NK-92 treated with Interleukin-12 subunit alpha and Interleukin-12 subunit beta, amount 100 ng/mL, for 24 hours (cell line): Measurements from ENCODE around the gene IL23A.

Source experiments
- DNase-seq: peaks from one replicate; lab custom pipeline; 2025; lab: John Stamatoyannopoulos, UW

Gene IL23A

DNA sequence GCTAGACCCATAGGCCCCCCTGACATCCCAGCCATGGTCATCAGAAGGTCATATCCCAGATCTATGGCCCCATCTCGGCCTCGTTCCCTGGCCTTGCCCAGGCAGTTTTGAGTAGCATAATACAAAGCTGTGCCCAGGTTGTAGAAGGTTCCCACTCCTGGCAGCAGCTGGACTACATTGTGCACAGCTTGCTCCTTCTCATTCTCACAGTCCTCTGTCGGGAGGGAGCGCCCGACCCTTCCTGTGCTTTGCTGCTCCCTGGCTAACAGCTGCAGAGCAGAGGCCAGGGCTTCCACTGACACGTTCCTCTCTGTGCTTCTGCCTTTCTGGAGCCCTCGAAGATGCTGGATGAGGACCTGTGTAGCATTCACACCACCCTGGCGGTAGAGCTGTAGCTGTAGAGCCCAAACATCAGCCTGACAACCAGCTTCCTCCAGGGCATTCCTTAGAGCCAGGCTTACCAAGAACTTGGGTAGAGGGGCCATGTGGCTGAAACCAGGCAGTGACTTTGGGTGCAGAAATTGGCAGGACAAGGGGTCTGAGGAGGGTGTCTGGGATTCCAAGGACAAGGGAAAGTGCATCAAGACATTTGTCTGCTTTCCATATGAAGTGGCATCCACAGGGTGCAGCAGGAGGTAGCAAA is 22.9 kb downstream of the IL23A start:
- no peak for DNase-seq

DNA sequence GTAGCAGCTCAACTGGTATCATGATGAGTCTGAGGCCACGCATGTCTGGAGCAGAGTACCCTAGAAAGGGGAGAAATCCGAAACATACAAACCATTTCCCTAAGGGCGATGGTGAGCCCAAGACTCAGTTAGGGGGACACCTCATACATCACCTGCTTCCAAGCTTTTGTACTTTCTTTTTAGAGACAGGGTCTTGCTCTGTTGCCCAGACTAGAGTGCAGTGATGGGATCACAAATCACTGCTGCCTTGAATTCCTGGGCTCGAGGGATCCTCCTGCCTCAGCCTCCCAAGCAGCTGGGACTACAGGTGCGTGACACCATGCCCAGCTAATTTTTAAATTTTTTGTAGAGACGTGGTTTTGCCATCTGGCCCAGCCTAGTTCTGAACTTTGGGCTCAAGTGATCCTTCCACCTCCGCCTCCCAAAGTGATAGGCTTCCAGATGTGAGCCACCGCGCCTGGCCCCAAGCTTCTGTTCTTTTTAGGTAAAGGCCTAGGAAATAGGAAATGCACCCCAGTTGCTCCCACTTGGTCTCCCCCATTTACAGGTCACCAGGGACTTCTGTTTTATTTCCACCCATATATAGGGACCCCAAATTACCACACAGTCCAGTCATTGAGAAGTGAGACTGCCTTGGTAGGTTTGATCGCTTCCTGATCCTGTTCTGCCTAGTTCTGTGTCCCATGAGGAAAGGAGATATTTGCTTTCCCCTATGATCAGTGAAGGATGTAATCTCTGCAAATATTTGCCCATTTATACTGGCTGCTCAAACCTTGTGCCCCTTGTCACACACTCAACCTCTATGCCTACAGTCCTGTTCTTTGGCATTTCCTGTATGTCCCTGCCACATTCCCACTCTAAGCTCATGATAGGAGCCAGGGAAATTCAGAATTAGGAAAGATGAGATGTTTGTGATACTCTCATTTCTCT is 23.7 kb downstream of the IL23A start, which contains the start of gene APOF:
TSS of gene APOF (minus strand) at position 728 of the 930 bp plus-strand sequence. CDS start at position 616, 112 bp downstream.
- no peak for DNase-seq

DNA sequence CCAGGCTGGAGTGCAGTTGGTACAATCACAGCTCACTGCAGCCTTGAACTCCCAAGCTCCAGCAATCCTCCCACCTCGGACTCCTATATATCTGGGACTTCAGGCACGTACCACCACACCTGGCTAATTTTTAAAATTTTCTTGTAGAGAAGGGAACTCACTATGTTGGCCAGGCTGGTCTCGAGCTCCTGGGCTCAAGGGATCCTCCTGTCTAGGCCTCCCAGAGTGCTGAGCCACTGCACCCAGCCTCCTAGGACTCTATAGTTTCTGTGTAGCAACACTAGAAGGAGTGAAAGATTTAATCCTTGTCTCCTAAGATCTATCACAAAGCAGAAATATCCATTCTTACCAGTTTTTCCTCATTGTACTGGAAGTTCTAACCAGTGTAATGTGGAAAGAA is 28.3 kb downstream of the IL23A start:
- DNase-seq: no peak

DNA sequence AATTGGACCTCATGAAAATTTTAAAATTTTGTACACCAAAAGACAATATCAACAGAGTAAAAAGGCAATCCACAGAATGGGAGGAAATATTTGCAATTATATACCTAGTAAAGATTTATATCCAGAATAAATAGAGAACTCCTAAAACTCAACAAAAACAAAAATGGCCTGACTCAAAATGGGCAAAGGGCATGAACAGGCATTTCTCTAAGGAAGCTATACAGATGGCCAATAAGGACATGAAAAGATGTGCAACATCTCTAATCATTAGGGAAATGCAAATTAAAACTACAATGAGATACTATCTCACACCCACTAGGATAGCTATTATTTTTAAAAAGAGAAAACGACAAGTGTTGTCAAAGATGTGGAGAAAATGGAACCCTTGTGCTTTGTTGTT is 34.8 kb downstream of the IL23A start:
- no peak for DNase-seq

DNA sequence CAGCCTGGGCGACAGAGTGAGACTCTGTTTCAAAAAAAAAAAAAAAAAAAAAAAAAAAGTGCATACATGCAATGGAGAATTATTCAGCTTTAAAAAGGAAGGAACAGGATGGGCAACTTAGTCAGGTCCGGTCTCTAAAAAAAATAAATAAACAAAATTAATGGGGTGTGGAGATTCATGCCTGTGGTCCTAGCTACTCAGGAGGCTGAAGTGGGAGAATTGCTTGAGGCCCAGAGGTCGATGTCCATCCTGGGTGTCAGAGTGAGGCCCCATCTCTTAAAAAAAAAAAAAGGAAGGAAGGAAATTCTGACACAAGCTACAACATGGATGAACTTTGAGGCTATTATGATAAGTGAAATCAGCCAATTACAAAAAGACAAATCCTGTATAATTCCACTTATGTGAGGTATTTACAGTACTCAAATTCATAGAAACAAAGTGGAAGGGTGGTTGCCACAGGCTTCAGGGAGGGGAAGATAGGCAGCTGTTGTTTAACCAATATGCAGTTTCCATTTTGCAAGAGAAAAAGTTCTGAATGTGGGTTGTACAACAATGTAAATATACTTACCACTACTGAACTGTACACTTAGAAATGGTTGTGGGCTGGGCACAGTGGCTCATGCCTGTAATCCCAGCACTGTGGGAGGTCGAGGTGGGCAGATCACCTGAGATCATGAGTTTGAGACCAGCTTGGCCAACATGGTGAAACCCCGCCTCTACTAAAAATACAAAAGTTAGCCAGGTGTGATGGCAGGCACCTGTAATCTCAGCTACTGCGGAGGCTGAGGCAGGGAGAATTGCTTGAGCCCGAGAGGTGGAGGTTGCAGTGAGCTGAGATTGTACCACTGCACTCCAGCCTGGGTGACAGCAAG is 36.3 kb downstream of the IL23A start:
- no peak for DNase-seq

DNA sequence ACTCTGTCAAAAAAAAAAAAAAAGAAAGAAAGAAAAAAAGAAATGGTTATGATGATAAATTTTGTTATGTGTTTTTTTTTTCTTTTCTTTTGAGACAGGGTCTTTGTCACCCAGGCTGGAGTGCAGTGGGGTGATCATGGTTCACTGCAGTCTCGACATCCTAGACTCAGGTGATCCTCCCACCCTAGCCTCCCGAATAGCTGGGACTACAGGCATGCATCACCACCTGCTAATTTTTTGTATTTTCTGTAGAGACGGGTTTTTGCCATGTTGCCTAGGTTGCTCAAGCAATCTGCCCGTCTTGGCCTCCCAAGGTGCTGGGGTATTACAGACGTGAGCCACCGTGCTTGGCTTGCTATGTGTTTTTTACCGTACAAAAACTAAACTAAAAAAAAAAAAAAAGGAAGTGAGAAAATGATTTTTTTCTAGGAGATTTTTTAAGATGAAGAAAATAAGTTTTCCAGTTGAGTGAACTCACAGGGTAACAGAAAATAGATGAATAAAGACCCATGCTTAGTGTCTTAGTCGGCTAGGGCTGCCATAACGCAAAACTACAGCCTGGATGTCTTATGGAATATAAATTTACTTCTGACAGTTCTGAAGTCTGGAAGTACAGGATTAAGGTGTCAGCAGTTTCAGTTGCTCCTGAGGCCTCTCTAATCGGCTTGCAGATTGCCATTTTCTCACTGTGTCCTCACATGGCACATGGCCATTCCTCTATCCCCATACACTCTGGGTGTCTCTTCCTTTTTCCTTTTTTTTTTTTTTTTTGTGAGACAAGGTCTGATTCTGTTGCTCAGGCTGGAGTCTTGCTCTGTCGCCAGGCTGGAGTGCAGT is 37.1 kb downstream of the IL23A start:
- no peak for DNase-seq

DNA sequence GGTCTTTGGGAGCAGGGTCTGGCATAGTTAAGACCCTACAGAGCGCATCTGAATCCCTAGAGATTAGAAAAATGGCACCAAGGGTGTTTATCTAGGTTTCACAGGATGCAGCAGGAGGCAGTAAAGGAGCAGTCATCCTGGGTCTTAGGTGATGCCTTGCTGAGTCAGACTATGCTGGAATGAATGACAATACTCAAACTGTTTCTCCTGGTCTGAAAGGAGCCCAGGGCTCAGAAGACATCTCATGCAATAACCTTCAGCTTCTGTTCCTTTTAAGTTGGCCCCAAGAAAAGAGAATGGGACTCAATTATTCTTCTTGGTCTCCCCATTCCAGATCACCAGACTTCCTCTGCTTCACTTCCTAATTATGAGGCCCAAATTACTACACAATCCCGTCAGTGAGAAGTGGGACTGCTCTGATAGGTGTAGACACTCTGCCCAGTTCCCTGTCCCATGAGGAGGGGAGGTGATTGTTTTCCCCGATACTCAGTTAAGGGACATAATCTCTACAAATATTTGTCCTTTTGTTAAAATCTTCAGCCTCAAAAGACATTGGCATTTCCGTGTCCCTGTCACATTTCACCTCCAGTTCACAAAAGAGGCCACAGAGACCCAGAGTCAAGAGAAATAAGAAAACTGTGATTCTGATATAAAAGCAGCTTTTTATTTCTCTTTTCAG is 38.8 kb downstream of the IL23A start:
- DNase-seq: no peak

DNA sequence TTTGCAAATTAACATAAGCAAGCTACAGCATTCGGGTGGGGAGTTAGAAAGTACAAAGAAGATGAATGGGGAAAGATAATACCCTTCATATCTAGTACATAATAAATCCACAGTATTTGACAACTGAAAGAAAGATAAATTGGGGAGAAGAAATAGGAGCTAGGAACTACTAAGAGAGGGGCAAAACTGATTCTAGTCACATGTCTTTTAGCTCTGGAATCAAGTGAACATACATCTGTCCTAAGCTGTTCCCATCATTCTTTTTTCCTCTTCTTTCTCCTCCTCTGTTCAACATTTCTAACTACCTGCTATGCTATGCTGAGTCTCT is 39.3 kb downstream of the IL23A start:
- DNase-seq: no peak

DNA sequence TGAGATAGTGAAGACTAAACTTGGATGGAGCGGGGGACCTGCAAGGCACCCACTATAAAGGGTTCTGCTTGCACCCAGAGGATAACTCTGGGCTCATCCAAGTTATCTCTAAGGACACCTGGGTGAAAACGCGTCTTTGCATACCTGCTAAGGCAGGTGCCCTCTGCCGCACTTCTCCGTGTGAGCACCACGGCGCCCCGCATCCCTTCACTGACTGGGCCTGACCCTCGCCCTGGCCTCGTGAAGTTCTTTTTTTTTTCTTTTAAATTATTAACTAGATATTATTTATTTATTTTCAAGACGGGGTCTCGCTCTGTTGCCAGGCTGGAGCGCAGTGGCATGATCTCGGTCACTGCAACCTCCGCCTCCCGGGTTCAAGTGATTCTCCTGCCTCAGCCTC is 43.9 kb downstream of the IL23A start:
- DNase-seq: no peak

DNA sequence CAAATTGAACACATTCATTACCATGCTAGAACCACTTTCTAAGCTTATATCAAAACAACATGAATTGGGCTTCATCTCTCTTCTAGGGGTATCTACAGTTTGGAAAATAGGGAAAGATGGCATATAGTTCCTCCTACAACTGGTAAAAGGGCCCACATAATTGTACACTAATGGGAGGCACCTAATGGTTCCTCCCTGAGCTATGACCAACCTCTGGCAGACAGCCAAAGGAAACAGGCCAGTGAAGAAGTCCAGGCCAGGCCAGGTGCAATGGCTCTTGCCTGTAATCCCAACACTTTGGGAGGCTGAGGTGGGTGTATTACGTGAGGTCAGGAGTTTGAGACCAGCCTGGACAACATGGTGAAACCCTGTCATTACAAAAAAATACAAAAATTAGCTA is 47.2 kb downstream of the IL23A start:
- DNase-seq: no peak

DNA sequence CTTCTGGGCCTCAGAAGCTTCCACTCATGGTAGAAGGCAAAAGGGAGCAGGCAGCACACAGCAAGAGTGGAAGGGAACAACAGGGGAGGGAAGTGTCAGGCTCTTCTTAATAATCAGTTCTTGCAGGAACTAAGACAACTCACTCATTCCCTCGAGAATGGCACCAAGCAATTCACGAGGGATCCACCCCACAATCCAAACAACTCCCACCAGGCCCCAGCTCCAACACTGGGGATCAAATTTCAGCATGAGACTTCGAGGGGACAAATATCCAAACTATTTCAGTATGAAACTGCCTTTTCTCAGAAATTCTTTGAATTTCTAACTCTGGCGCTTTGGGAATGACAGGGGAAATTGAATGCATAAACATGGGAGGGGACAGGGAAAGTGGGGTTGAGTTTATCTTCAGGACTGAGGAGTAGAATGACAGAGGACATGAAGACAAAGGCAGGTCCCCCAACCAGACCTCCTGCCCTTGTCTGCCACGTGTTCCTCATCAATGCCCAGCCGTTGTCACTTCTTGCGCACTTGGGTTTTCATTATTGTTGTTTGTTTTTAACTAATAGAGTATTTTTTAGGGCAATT is 48.6 kb downstream of the IL23A start:
- no peak for DNase-seq

DNA sequence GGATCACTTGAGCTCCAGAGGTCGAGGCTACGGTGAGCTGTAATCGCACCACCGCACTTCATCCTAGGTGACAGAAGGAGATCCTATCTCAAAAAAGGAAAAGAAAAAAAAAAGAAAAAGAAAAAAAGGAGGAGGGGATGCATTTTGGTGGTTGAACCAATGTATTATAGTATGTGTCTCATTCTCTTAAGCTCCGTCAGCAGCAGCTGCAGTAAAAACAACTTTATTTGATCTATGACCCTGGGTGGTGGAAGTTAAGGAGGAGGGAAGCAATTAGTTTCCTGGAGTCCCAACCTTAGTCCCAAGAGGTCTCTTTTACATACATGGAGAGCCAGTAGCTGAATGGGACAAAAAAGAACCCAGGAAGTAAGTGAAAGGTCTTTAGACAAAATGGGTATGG is 50.7 kb downstream of the IL23A start:
- DNase-seq: no peak
